ENCODE measurements around the gene HSF5.

- TF ChIP-seq POLR2A (IDR thresholded peaks at IDR 0.05; ENCODE audit: extremely low read depth, insufficient read length) = no peak
- no peak for TF ChIP-seq CTCF (IDR thresholded peaks at IDR 0.05; ENCODE audit: low read depth, low read length)
- no peak for TF ChIP-seq MAX (IDR thresholded peaks at IDR 0.05; ENCODE audit: low read depth, low read length)
Measured at GRCh38 chr17:58376472-58377000, 111.7 kb downstream of the HSF5 start.

Data from NB4 (cell line).